Sigmoid colon (tissue), 7 donors: ENCODE data around the gene STAT5B. TPM values are rescaled to one million over a fixed set of nuclear protein-coding genes. Genes with fewer than 3 reads are reported as not detected.

Experiments
- DNase-seq: peaks from one replicate; pipeline ENCODE4 v3.0.0-alpha.2; 2019
- H3K27ac ChIP-seq, 4 donors: fragments of 200-600 bp; sonication (generic); one replicate each; pipeline ENCODE4 v1.5.1; 2016 to 2019; ENCODE audit warnings: mild to moderate bottlenecking in 1 of 4
- H3K27me3 ChIP-seq, 3 donors: fragments of 200-600 bp; sonication (generic); one replicate each; pipeline ENCODE4 v1.5.1; 2019; ENCODE audit warnings: mild to moderate bottlenecking in 1 of 3
- H3K36me3 ChIP-seq, 4 donors: fragments of 200-600 bp; sonication (generic); one replicate each; pipeline ENCODE4 v1.5.1; 2016 to 2019
- H3K4me1 ChIP-seq, 4 donors: fragments of 200-600 bp; sonication (generic); one replicate each; pipeline ENCODE4 v1.5.1; 2017 to 2019
- H3K4me3 ChIP-seq, 4 donors: fragments of 200-600 bp; sonication (generic); one replicate each; pipeline ENCODE4 v1.5.1; 2017 to 2019; ENCODE audit warnings: mild to moderate bottlenecking in 2 of 4, moderate library complexity in 1 of 4
- H3K9me3 ChIP-seq, 4 donors: fragments of 200-600 bp in 3 of 4; sonication (generic) in 3 of 4; one replicate each; pipeline versions ENCODE4 v1.5.1 to v1.6.1; 2013 to 2019
- EP300 ChIP-seq, 4 donors: sonication (generic); formaldehyde crosslinking; IDR thresholded peaks; one replicate each; pipeline ENCODE4 v1.6.1; 2017; ENCODE audit warnings: antibody characterized with exemption in 4 of 4
- POLR2A ChIP-seq, 2 donors: fragments of 450-650 bp; IDR thresholded peaks; one replicate each; pipeline ENCODE4 v1.6.1; 2016; ENCODE audit warnings: antibody characterized with exemption in 2 of 2, mild to moderate bottlenecking in 2 of 2, moderate library complexity in 2 of 2
- POLR2AphosphoS5 ChIP-seq, 4 donors: sonication (generic); formaldehyde crosslinking; IDR thresholded peaks; one replicate each; pipeline ENCODE4 v1.6.1; 2017; ENCODE audit warnings: antibody characterized with exemption in 4 of 4
- WGBS, 2 donors: extraction: QIAGEN DNeasy Blood & Tissue Kit; methylation state at CpG; one replicate each; pipeline ENCODE4 v1.1.7; 2013; 5-methylcytosine and 5-hydroxymethylcytosine counted together
- intact Hi-C: fragments of 100-400 bp; cut with DNase I; formaldehyde crosslinking; loops from one replicate; pipeline ENCODE4 v1.15.1; 2023
- polyA plus RNA-seq, 3 donors: library from polyadenylated mRNA; stranded (reverse); fragments of 200-250 nt; gene quantifications; one replicate each; pipeline ENCODE4 v1.2.3, GENCODE V29; 2013
- total RNA-seq, 4 donors: library from RNA; depleted of rRNA; stranded (reverse); fragments of >200 nt; gene quantifications; one replicate each; pipeline ENCODE4 v1.1.0, GENCODE V29; 2016
- TF ChIP-seq, protein P1 (sequence below), 4 experiments: fragments of 450-650 bp in 3 of 4; fragments of 200-600 bp in 1 of 4; IDR thresholded peaks; one replicate each; pipeline ENCODE4 v1.5.1; 2016 to 2019; ENCODE audit warnings: antibody characterized with exemption in 4 of 4, mild to moderate bottlenecking in 3 of 4, moderate library complexity in 2 of 4
- donor health status: healthy with polysubstance abuse.
- donor health status: Bipolar disorder and iron deficiency.
- donor health status: healthy.

Gene STAT5B
- total and polyA plus RNA-seq, 7 donors = 11.3 to 117 (median 93.5) TPM

GRCh38 chr17:42310787-42311215 lies 34.6 kb upstream of the STAT5B start:
- DNase-seq = no peak
- H3K4me3 ChIP-seq = no peak overlapping the region
- TF ChIP-seq EP300 (IDR thresholded peaks at IDR 0.05) = no peak
- TF ChIP-seq, protein P1, sequence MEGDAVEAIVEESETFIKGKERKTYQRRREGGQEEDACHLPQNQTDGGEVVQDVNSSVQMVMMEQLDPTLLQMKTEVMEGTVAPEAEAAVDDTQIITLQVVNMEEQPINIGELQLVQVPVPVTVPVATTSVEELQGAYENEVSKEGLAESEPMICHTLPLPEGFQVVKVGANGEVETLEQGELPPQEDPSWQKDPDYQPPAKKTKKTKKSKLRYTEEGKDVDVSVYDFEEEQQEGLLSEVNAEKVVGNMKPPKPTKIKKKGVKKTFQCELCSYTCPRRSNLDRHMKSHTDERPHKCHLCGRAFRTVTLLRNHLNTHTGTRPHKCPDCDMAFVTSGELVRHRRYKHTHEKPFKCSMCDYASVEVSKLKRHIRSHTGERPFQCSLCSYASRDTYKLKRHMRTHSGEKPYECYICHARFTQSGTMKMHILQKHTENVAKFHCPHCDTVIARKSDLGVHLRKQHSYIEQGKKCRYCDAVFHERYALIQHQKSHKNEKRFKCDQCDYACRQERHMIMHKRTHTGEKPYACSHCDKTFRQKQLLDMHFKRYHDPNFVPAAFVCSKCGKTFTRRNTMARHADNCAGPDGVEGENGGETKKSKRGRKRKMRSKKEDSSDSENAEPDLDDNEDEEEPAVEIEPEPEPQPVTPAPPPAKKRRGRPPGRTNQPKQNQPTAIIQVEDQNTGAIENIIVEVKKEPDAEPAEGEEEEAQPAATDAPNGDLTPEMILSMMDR (IDR thresholded peaks at IDR 0.05) = no peak
- TF ChIP-seq POLR2A (IDR thresholded peaks at IDR 0.05) = no peak
- no peak for TF ChIP-seq POLR2AphosphoS5 (IDR thresholded peaks at IDR 0.05)
- H3K9me3 ChIP-seq = no peaks in the 10 kb centered on the region
- H3K27ac ChIP-seq = peak overlapping the region; percentile 87 to 98 (median 91)
- 70 to 77% methylated on average over 9 of the region's 9 CpGs for WGBS, 2 donors
- peaks cover 0 to 43% (median 38%) of the 10 kb centered on the region in 4 donors for H3K4me1 ChIP-seq
- peaks cover 29 to 65% (median 36%) of the 10 kb centered on the region in 4 donors for H3K36me3 ChIP-seq
- no peaks in the 10 kb centered on the region for H3K27me3 ChIP-seq
- intact Hi-C loops = loop anchor here (2.0 kb wide), 1 partner anchor 22 kb away; the partner anchor contains the start of gene STAT5A

GRCh38 chr17:42309986-42310786 lies 34.0 kb upstream of the STAT5B start:
- Histone ChIP-seq H3K9me3 (no peaks in the 10 kb centered on the region), H3K4me3 (no peak overlapping the region), H3K4me1 (peaks cover 0 to 43% (median 38%) of the 10 kb centered on the region in 4 donors), H3K27me3 (no peaks in the 10 kb centered on the region), H3K27ac (peak overlapping the region; percentile 87 to 98 (median 91)), H3K36me3 (peaks cover 23 to 65% (median 33%) of the 10 kb centered on the region in 4 donors)
- no peak for DNase-seq
- intact Hi-C loops = loop anchor here (2.0 kb wide), 1 partner anchor 21 kb away; the partner anchor contains the start of gene STAT5A
- 85 to 88% methylated on average over 19 of the region's 19 CpGs for WGBS, 2 donors
- no peak for TF ChIP-seq POLR2A (IDR thresholded peaks at IDR 0.05)
- TF ChIP-seq POLR2AphosphoS5 (IDR thresholded peaks at IDR 0.05) = peak in 1 of 4 donors; percentile 1

- H3K36me3 ChIP-seq = peaks cover 17 to 64% (median 32%) of the 10 kb centered on the region in 4 donors
- H3K4me1 ChIP-seq = peaks cover 0 to 43% (median 38%) of the 10 kb centered on the region in 4 donors
- 88 to 92% methylated on average over 9 of the region's 9 CpGs for WGBS, 2 donors
- no peak overlapping the region for H3K4me3 ChIP-seq
- H3K27me3 ChIP-seq = no peaks in the 10 kb centered on the region
- peak overlapping the region; percentile 46 to 98 (median 90) for H3K27ac ChIP-seq
- intact Hi-C loops = no loop called here
- TF ChIP-seq POLR2A (IDR thresholded peaks at IDR 0.05) = no peak
- no peak for TF ChIP-seq EP300 (IDR thresholded peaks at IDR 0.05)
- TF ChIP-seq, protein P1 (IDR thresholded peaks at IDR 0.05) = no peak
- TF ChIP-seq POLR2AphosphoS5 (IDR thresholded peaks at IDR 0.05) = no peak
- H3K9me3 ChIP-seq = no peaks in the 10 kb centered on the region
- no peak for DNase-seq
These were observed 33.0 kb upstream of the STAT5B start for GRCh38 chr17:42309142-42309541.

- TF ChIP-seq EP300 (IDR thresholded peaks at IDR 0.05) (no peak), POLR2AphosphoS5 (IDR thresholded peaks at IDR 0.05) (no peak), POLR2A (IDR thresholded peaks at IDR 0.05) (no peak)
- TF ChIP-seq, protein P1 (IDR thresholded peaks at IDR 0.05) = no peak
- DNase-seq = no peak
- intact Hi-C loops = no loop called here
- Histone ChIP-seq H3K36me3 (peaks cover 18 to 64% (median 31%) of the 10 kb centered on the region in 4 donors), H3K9me3 (no peaks in the 10 kb centered on the region), H3K27ac (peak overlapping the region; percentile 46 to 98 (median 90)), H3K4me3 (no peak overlapping the region), H3K4me1 (peaks cover 0 to 43% (median 38%) of the 10 kb centered on the region in 4 donors), H3K27me3 (no peaks in the 10 kb centered on the region)
- WGBS, 2 donors = 80 to 89% methylated on average over 7 of the region's 7 CpGs
These were observed 32.3 kb upstream of the STAT5B start for GRCh38 chr17:42308446-42308845.

DNA sequence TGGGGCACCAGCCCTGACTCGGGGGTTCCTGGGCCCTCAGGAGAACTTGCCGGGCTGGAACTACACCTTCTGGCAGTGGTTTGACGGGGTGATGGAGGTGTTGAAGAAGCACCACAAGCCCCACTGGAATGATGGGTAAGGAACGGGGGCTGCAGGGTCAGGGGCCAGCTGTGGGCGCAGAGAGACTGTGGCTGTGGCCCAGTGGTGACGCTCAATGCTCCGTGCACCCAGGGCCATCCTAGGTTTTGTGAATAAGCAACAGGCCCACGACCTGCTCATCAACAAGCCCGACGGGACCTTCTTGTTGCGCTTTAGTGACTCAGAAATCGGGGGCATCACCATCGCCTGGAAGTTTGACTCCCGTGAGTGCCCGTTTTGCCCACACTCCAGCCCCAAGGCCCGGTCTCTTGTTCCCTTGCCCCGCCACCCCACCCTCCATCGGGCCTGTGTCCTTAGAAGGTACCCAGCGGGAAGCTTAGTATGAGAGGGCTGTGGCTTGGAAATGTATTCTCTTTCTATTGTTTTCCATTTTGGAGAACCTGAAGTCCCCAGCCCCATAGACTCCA lies 31.3 kb upstream of the STAT5B start:
- Histone ChIP-seq H3K4me1 (peaks cover 0 to 36% (median 31%) of the 10 kb centered on the region in 4 donors), H3K36me3 (peaks cover 18 to 73% (median 33%) of the 10 kb centered on the region in 4 donors), H3K27me3 (no peaks in the 10 kb centered on the region), H3K4me3 (no peak overlapping the region), H3K27ac (peak overlapping the region in 1 of 4 donors; percentile 93), H3K9me3 (no peaks in the 10 kb centered on the region)
- no peak for DNase-seq
- intact Hi-C loops = no loop called here
- 94% methylated on average over 19 of the region's 19 CpGs for WGBS, 2 donors
- TF ChIP-seq POLR2A (IDR thresholded peaks at IDR 0.05) (no peak), POLR2AphosphoS5 (IDR thresholded peaks at IDR 0.05) (no peak), EP300 (IDR thresholded peaks at IDR 0.05) (no peak)
- TF ChIP-seq, protein P1 (IDR thresholded peaks at IDR 0.05) = no peak
